Endothelial cell (in vitro differentiated cells): ENCODE measurements around the gene MYOG. TPM values are rescaled to one million over a fixed set of nuclear protein-coding genes. Genes with fewer than 3 reads are reported as not detected.

Experiments
- DNase-seq: peaks from one replicate; pipeline ENCODE4 v3.0.0; 2021; ENCODE audit warnings: low spot score
- H3K27ac Mint-ChIP-seq: one replicate; pipeline ENCODE4 v1.8.0; 2021; ENCODE audit warnings: mixed read lengths, inconsistent platforms; ENCODE audit not compliant: unreplicated experiment
- H3K27me3 Mint-ChIP-seq: one replicate; pipeline ENCODE4 v1.8.0; 2021; ENCODE audit warnings: mild to moderate bottlenecking, moderate library complexity, mixed read lengths, inconsistent platforms; ENCODE audit not compliant: unreplicated experiment
- H3K36me3 Mint-ChIP-seq: one replicate; pipeline ENCODE4 v1.8.0; 2021; ENCODE audit warnings: mild to moderate bottlenecking, low read depth, mixed read lengths, inconsistent platforms; ENCODE audit not compliant: unreplicated experiment
- H3K4me1 Mint-ChIP-seq: one replicate; pipeline ENCODE4 v1.8.0; 2021; ENCODE audit warnings: mild to moderate bottlenecking, mixed read lengths, inconsistent platforms; ENCODE audit not compliant: unreplicated experiment
- H3K4me3 Mint-ChIP-seq: one replicate; pipeline ENCODE4 v1.8.0; 2021; ENCODE audit warnings: mild to moderate bottlenecking, mixed read lengths, inconsistent platforms; ENCODE audit not compliant: unreplicated experiment
- H3K9me3 Mint-ChIP-seq: one replicate; pipeline ENCODE4 v1.8.0; 2021; ENCODE audit warnings: mixed read lengths, inconsistent platforms; ENCODE audit not compliant: unreplicated experiment
- CTCF ChIP-seq: fragments of 200-600 bp; sonication (generic); IDR thresholded peaks from one replicate; pipeline ENCODE4 v1.5.0; 2021; ENCODE audit warnings: antibody characterized with exemption; ENCODE audit not compliant: unreplicated experiment
- total RNA-seq: library from RNA; stranded (reverse); fragmentation: NEBNext Ultra II Directional; extraction: Animal tissue kit (Norgen Biotek cat#: 25700); gene quantifications from one replicate; pipeline ENCODE4 v1.2.1, GENCODE V29; 2021; ENCODE audit not compliant: unreplicated experiment

The MYOG gene
- total RNA-seq, 1 donor from 2014 or later: 15.7 TPM

- Mint-ChIP-seq H3K36me3 (peaks cover 19% of the 10 kb centered on the region), H3K9me3 (peaks cover 8% of the 10 kb centered on the region), H3K4me1 (peaks cover 19% of the 10 kb centered on the region), H3K27ac (no peak overlapping the region), H3K4me3 (no peak overlapping the region), H3K27me3 (peaks cover 1% of the 10 kb centered on the region)
- no peak for TF ChIP-seq CTCF
- DNase-seq: no peak
Measured at GRCh38 chr1:203096566-203096965, 10.8 kb upstream of the MYOG start.

- no peak for DNase-seq
- H3K9me3 Mint-ChIP-seq: peaks cover 8% of the 10 kb centered on the region
- no peak for TF ChIP-seq CTCF
Measured at GRCh38 chr1:203095061-203095690, 9.4 kb upstream of the MYOG start.

GRCh38 chr1:203093754-203094410, 8.1 kb upstream of the MYOG start:
- Mint-ChIP-seq H3K36me3 (peaks cover 25% of the 10 kb centered on the region), H3K9me3 (peaks cover 8% of the 10 kb centered on the region), H3K27ac (no peak overlapping the region), H3K4me3 (no peak overlapping the region), H3K4me1 (peaks cover 4% of the 10 kb centered on the region), H3K27me3 (peaks cover 1% of the 10 kb centered on the region)
- no peak for DNase-seq
- TF ChIP-seq CTCF: no peak

More at GRCh38 chr1:203095061-203095690, 9.4 kb upstream of the MYOG start:
- Mint-ChIP-seq H3K4me3 (no peak overlapping the region), H3K4me1 (peaks cover 13% of the 10 kb centered on the region), H3K27me3 (peaks cover 1% of the 10 kb centered on the region), H3K27ac (no peak overlapping the region), H3K36me3 (peaks cover 25% of the 10 kb centered on the region)

- peaks cover 20% of the 10 kb centered on the region for H3K4me1 Mint-ChIP-seq
- H3K27me3 Mint-ChIP-seq: peaks cover 6% of the 10 kb centered on the region
- no peak overlapping the region for H3K27ac Mint-ChIP-seq
- H3K36me3 Mint-ChIP-seq: peaks cover 26% of the 10 kb centered on the region
- no peak for TF ChIP-seq CTCF
- DNase-seq: no peak
- H3K4me3 Mint-ChIP-seq: no peak overlapping the region
- peaks cover 8% of the 10 kb centered on the region for H3K9me3 Mint-ChIP-seq
Measured at GRCh38 chr1:203091761-203092330, 6.0 kb upstream of the MYOG start.

- DNase-seq: no peak
- peaks cover 10% of the 10 kb centered on the region for H3K27me3 Mint-ChIP-seq
- peaks cover 8% of the 10 kb centered on the region for H3K9me3 Mint-ChIP-seq
- no peak for TF ChIP-seq CTCF
- H3K27ac Mint-ChIP-seq: no peak overlapping the region
- H3K4me3 Mint-ChIP-seq: no peak overlapping the region
- H3K4me1 Mint-ChIP-seq: peaks cover 27% of the 10 kb centered on the region
- H3K36me3 Mint-ChIP-seq: peaks cover 33% of the 10 kb centered on the region
Measured at GRCh38 chr1:203091199-203091477, 5.3 kb upstream of the MYOG start.
